ENCODE data around the gene HHATL. TPM values are rescaled to one million over a fixed set of nuclear protein-coding genes. Genes with fewer than 3 reads are reported as not detected.

Gene HHATL
- total RNA-seq, 1 donor from 2014 or later, result not detected

DNA sequence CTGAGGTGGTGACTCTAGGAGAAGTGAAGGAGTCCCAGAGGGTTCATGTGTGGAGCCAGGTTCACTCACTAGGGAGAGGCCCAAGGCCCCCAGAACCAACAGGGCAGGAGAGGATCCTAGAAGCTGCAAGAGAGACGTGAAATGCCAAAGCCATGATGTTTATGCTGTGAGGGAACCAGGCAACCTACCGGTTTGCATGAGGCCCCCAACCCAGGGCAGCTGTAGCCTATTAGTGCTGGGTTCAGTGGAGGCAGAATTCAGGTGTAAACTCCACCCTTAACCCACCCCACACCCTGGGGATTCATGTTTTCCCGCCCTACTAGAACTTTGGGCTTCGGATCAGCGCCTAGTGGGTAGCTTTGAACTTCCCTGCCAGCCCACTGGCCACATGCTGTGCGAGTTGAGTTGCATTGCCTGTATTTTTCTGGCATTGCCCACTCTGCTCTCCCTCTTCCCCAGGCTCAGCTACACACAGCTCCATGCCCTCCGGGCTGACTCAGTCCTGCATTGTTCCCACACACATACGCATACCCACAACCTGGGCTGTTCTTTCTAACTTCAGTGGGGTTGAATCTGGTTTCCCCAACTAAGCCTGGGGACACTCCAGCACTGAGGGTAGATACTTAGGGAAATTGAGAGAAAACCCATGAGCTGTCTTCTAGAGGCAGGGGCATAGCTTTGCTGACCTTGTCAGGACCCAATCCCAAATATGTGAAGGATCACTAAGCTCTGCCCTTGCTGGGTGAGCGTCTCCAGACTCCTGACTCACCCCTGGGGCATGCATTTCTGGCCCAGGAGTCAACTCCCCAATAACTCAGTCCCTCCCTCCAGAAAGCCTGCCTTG lies 51.1 kb downstream of the HHATL start:
- Mint-ChIP-seq H3K4me3 (peak overlapping the region; percentile 22), H3K36me3 (ENCODE audit: low read depth) (peaks cover 20% of the 10 kb centered on the region), H3K27me3 (peaks cover 5% of the 10 kb centered on the region), H3K4me1 (peaks cover 26% of the 10 kb centered on the region), H3K27ac (peak overlapping the region; percentile 16), H3K9me3 (no peaks in the 10 kb centered on the region)
- no peak for DNase-seq
- intact Hi-C loops (cut with micrococcal nuclease), result loop anchor here (2.0 kb wide), 1 partner anchor 13 kb away; no protein-coding TSS in a partner anchor

GRCh38 chr3:42649783-42650182 lies 52.8 kb downstream of the HHATL start:
- Mint-ChIP-seq H3K4me3 (no peak overlapping the region), H3K4me1 (peaks cover 24% of the 10 kb centered on the region), H3K36me3 (ENCODE audit: low read depth) (peaks cover 26% of the 10 kb centered on the region), H3K27me3 (peaks cover 2% of the 10 kb centered on the region), H3K9me3 (no peaks in the 10 kb centered on the region), H3K27ac (no peak overlapping the region)
- intact Hi-C loops (cut with micrococcal nuclease), result no loop called here
- no peak for DNase-seq

GRCh38 chr3:42649006-42649405 lies 53.6 kb downstream of the HHATL start:
- no peak overlapping the region for H3K27ac Mint-ChIP-seq
- peaks cover 26% of the 10 kb centered on the region for H3K4me1 Mint-ChIP-seq
- peaks cover 2% of the 10 kb centered on the region for H3K27me3 Mint-ChIP-seq
- H3K36me3 Mint-ChIP-seq (ENCODE audit: low read depth), result peaks cover 31% of the 10 kb centered on the region
- H3K9me3 Mint-ChIP-seq, result no peaks in the 10 kb centered on the region
- no peak for DNase-seq
- intact Hi-C loops (cut with micrococcal nuclease), result no loop called here
- no peak overlapping the region for H3K4me3 Mint-ChIP-seq

DNA sequence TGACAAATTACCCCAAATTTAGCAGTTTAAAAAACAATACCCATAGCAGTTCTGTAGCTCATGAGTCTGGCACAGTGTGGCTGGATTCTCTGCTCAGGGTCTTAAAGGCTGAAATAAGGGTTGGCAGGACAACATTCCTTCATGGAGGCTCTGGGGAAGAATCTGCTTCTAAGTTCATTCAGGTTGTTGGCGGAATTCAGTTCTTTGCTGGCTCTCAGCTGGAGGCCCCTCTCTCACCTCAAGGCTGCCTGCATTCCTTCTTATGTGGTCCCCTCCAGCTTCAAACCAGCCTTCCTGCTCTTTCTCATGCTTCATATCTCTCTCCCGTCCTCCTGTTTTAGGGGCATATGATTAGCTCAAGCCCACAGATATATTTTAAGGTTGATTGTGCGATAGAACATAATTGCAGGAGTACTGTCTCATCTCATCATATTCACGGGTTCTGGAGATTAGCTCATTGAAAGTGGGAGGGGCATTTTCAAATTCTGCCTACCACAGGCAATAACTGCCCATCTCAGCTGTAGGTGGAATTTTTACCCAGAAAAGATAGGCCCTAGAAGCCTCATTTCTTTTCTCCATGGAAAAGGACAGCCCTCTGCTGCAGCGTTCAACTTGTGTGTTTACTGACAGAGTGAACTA lies 54.7 kb downstream of the HHATL start:
- Mint-ChIP-seq H3K4me3 (no peak overlapping the region), H3K4me1 (peaks cover 19% of the 10 kb centered on the region), H3K36me3 (ENCODE audit: low read depth) (peaks cover 41% of the 10 kb centered on the region), H3K9me3 (no peaks in the 10 kb centered on the region), H3K27ac (peak overlapping the region; percentile 55), H3K27me3 (no peaks in the 10 kb centered on the region)
- DNase-seq, result peak; percentile 46
- intact Hi-C loops (cut with micrococcal nuclease), result no loop called here

Other genes starting within 250 kb of the HHATL start
- 0.68 and 0.80 TPM in 2 replicates for gene VIPR1, start 200.2 kb downstream of the HHATL start, total RNA-seq
- gene SEC22C, start 120.8 kb downstream of the HHATL start, total RNA-seq, result 36.3 and 39.6 TPM in 2 replicates
- 66.6 and 66.8 TPM in 2 replicates for gene SS18L2, start 111.9 kb downstream of the HHATL start, total RNA-seq
- gene NKTR, start 102.1 kb downstream of the HHATL start, total RNA-seq, result 79.5 and 80.9 TPM in 2 replicates
- gene ZBTB47, start 49.1 kb downstream of the HHATL start, total RNA-seq, result 1.0 and 1.1 TPM in 2 replicates
- not detected in 2 replicates for gene KLHL40, start 17.3 kb downstream of the HHATL start, total RNA-seq
- 0.16 TPM in 1 of 2 replicates, not detected in the other for gene CCDC13, start 70.5 kb upstream of the HHATL start, total RNA-seq
- 88.6 and 91.6 TPM in 2 replicates for gene HIGD1A, start 101.7 kb upstream of the HHATL start, total RNA-seq
- gene ACKR2, start 106.6 kb upstream of the HHATL start, total RNA-seq, result 0.42 and 0.69 TPM in 2 replicates
- gene CYP8B1, start 173.1 kb upstream of the HHATL start, total RNA-seq, result not detected in 2 replicates
- gene ZNF662, start 203.3 kb upstream of the HHATL start, total RNA-seq, result 0.12 and 0.19 TPM in 2 replicates